GM21723 (cell line): ENCODE measurements around the gene TCF4.

Experiments
- ATAC-seq: cut with Tn5 transposase; IDR thresholded peaks from one replicate; pipeline ENCODE4 v1.9.1; 2021; ENCODE audit warnings: mild to moderate bottlenecking, moderate library complexity; ENCODE audit not compliant: unreplicated experiment

Gene TCF4

DNA sequence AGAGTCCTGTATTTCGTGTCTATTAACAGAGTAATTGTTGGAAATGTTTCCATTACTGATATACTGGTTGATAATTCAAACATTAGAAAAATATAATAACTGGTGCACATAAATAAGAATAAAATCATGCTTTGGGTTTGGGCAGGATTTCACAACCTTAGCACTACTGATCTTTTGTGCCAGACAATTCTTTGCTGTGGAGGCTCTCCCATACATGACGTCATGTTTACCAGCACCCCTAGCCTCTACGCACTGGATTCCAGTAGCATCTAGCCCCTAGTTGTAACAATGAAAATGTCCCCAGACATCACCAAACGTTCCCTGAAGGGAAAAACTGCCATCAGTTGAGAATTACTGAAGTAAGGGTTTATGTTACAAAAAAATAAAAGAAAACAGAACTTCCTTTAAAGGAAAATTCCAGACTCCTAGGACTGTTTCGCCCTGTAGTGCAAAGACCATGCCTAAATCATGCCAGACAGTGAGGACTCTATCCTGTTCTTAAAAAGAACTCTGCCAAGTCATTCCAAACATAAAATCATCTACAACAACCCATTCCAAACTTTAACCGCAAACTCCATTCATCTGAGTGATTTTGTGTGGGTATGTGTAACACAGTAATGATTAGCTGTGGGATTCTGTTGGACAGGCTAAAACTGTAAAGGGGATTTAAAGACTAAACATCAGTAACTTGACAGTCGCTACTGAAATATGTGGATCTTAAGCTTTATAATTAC, 315.3 kb downstream of the TCF4 start:
- ATAC-seq = no peak

GRCh38 chr18:55269622-55270021, 318.4 kb downstream of the TCF4 start:
- ATAC-seq = no peak

DNA sequence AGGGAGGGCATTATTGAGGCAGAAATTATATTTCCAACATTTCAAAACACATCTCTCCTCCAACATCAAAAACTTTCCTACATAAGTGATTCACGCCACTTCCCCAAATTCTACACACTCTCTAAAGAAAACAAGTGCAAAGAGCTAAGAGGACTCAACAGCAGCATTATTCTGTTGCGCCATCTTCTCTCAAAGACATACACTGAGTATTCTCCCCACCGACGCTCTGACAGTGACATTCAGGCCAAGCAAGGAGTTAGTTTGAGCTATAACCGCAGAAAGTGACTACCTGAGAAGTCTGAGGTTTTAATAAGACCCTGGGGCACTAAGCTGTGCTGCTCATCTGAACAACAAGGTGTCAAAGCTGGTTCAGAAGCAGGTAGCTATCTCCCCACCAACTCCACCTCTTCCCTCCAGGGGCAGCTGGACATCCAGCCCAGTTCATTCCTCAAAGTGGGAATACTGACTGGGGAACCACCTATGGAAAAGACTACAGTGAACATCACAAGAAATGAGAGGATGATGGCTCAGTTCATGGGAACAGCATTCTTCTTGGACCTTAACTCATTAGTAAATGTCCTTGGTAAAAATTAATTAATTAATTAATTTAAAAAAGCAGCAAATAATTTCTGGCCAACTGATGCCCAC, 319.2 kb downstream of the TCF4 start:
- peak; percentile 65 for ATAC-seq

DNA sequence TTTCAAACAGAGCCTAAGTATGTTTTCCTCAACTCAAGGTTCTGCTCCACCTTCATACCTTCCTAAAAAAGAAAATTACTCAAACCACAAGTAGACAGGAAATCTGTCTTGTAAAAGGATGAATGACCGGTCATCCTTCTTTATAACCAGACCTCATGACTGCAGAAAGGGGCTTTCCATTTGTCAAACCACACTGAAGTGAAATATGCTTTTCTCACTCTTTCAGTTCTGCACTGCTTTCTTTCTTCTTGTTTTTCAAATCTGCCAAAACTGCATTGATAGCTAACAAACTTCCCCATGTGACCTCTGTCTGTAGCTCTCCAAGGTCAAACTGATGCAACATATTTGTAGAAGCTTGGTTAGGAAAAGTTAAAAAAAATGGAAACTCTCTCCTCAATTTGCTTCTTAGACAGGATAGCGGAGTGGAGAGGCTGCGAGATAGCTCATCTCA, 319.8 kb downstream of the TCF4 start:
- peak; percentile 81 for ATAC-seq

- ATAC-seq = no peak
These were observed 321.0 kb downstream of the TCF4 start for GRCh38 chr18:55266981-55267380.

DNA sequence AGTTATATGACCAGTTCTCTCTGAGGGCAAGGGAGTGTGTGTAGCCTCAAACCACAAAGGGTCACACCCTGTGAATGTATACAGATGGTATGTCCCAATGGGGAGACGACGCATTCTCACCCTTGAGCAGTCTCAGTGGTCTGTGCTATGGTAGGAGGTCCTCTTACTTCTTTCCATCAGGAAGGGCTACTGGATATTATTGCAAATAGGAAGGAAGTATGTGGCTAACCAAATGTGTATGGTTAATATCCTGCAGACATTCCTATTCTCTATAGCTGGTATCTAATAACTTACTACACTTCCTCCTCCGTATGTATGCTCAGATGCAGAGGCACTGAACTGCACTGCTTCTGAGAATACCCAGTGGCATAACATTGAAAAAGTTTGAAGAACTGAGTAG, 322.0 kb downstream of the TCF4 start:
- ATAC-seq = peak; percentile 34

- no peak for ATAC-seq
These were observed 322.8 kb downstream of the TCF4 start for GRCh38 chr18:55265130-55265675.

DNA sequence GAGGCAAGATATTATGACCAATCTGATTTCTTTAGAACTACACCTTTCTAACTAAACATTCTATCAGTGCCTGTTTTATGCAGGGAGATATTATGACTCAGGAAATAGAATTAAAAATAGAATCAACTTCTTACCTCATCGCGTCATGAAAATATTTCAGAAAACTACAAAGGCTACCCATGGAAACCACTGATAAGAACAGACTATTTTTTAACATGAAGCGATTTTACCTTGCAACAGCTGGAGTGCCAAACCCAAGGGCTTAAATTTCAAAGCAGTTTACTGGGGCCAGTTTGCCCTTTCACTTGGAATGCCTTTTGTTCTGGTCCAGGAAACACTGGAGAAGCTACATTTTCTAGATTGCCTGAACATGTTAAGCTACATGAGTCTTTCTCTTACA, 323.9 kb downstream of the TCF4 start:
- ATAC-seq = no peak

- ATAC-seq = no peak
These were observed 325.9 kb downstream of the TCF4 start for GRCh38 chr18:55262021-55262560.

DNA sequence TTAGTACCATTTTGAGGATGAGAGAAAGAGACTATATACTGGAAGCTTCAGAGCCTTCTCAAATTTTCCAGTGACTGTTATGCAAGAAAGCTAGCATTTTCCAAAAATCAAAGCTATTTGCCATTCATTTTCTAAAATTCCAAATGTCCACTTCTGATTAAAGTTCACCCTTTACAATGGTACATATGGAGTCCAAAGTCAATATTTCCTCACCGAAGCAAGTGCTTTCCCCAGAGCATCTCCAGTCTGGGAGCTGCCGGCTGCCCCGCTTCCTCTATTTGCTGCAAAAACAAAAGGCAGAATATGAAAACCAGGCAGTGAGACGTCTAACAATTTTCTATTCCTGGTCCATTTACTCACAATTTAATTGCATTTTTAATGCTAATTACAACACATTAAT, 326.7 kb downstream of the TCF4 start:
- ATAC-seq = no peak

GRCh38 chr18:55258088-55258487, 329.9 kb downstream of the TCF4 start:
- ATAC-seq = no peak

- ATAC-seq = no peak
These were observed 331.1 kb downstream of the TCF4 start for GRCh38 chr18:55256929-55257289.

DNA sequence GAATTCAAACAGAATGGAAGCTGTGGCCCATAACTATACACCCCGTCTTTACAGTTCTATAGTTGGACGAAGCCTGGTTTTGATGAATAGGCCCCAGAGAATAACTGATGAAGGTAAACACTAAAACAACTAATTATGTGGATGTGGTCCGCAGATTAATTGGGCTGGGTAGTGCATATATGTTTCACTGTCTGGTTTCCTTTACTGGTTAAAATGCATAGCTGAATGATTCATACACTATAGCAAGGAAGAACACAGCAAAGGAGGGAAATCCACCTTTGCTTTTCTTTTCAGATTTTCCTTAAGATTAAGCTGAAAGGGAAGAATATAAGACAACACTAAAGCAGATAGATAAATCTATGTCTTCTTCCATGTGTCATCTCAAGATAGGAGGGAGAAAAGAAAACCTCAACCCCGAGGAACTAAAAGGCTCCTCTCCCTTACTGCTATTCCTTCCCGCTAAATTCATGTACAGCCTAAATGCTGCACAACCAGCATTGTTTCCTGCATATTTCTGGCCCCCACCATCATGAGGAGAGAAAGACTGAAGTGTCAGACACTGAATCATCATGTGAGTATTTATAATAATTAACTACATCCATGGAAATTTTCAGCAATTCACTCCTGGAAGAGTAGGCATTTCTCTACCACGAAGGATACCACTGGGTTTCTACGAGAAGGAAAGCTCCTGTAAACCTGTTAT, 331.6 kb downstream of the TCF4 start:
- ATAC-seq = no peak

- ATAC-seq = no peak
These were observed 334.2 kb downstream of the TCF4 start for GRCh38 chr18:55253814-55254213.

DNA sequence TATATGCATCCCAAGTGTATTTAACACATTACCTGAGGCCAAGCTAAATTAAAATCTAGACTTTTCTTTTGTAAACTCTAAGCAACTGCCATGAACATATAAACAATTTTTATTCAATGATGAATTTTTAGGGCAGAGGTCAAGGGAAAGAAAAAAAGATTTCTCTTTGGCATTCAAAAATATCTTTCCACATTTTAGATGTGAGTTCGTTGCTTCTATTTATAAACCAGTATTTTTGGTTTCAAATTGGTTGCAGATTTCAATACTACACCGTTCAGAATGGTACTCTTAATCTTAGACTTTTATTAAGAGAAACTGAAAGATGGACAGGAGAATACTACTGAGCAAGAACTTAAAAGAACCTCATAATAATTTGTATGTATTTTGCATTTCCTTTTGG, 335.1 kb downstream of the TCF4 start:
- peak; percentile 53 for ATAC-seq

- no peak for ATAC-seq
These were observed 335.8 kb downstream of the TCF4 start for GRCh38 chr18:55252053-55252675.

GRCh38 chr18:55251254-55251971, 336.6 kb downstream of the TCF4 start:
- no peak for ATAC-seq

- ATAC-seq = no peak
These were observed 337.2 kb downstream of the TCF4 start for GRCh38 chr18:55250768-55251173.

GRCh38 chr18:55249550-55249949, 338.4 kb downstream of the TCF4 start:
- peak; percentile 50 for ATAC-seq

DNA sequence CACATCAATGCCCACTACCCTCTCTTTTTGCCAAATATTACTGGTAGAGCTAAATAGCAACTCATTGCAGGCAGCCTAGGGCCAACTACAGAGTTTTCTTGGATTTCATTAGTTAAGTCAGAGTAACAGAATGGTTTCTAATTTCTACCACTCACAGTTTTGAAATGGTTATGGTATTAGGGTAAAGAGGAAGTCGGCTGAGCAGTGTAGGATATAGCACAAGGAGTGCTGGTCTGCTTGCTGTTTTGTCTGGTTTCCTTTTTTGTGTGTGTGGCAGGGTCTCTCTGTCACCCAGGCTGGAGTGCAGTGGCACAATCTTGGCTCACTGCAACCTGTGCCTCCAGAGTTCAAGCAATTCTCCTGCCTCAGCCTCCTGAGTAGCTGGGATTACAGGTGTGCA, 339.5 kb downstream of the TCF4 start:
- ATAC-seq = no peak
